ENCODE results near the gene LPAR5. TPM values are rescaled to one million over a fixed set of nuclear protein-coding genes. Genes with fewer than 3 reads are reported as not detected.

The LPAR5 gene
- polyA plus RNA-seq, 1 donor, result 0.91 TPM

Other genes with a start within 250 kb of the LPAR5 start
- 1.2 TPM for gene CD27, start 191.0 kb downstream of the LPAR5 start, polyA plus RNA-seq (ENCODE audit: insufficient read length)
- gene TAPBPL, start 183.9 kb downstream of the LPAR5 start, polyA plus RNA-seq (ENCODE audit: insufficient read length), result 15.4 TPM
- gene VAMP1, start 165.3 kb downstream of the LPAR5 start, polyA plus RNA-seq (ENCODE audit: insufficient read length), result 13.5 TPM
- gene MRPL51, start 142.7 kb downstream of the LPAR5 start, polyA plus RNA-seq (ENCODE audit: insufficient read length), result 170 TPM
- gene NCAPD2, start 141.9 kb downstream of the LPAR5 start, polyA plus RNA-seq (ENCODE audit: insufficient read length), result 83.5 TPM
- gene GAPDH, start 101.4 kb downstream of the LPAR5 start, polyA plus RNA-seq (ENCODE audit: insufficient read length), result 1,959 TPM
- 14.5 TPM for gene IFFO1, start 79.9 kb downstream of the LPAR5 start, polyA plus RNA-seq (ENCODE audit: insufficient read length)
- gene NOP2, start 67.7 kb downstream of the LPAR5 start, polyA plus RNA-seq (ENCODE audit: insufficient read length), result 33.4 TPM
- 328 TPM for gene CHD4, start 28.6 kb downstream of the LPAR5 start, polyA plus RNA-seq (ENCODE audit: insufficient read length)
- gene ACRBP, start 11.5 kb upstream of the LPAR5 start, polyA plus RNA-seq (ENCODE audit: insufficient read length), result 6.0 TPM
- gene ING4, start 27.2 kb upstream of the LPAR5 start, polyA plus RNA-seq (ENCODE audit: insufficient read length), result 109 TPM
- gene ZNF384, start 53.4 kb upstream of the LPAR5 start, polyA plus RNA-seq (ENCODE audit: insufficient read length), result 98.0 TPM
- gene PIANP, start 64.9 kb upstream of the LPAR5 start, polyA plus RNA-seq (ENCODE audit: insufficient read length), result 12.1 TPM
- gene COPS7A, start 88.1 kb upstream of the LPAR5 start, polyA plus RNA-seq (ENCODE audit: insufficient read length), result 61.9 TPM
- gene MLF2, start 117.2 kb upstream of the LPAR5 start, polyA plus RNA-seq (ENCODE audit: insufficient read length), result 187 TPM
- 460 TPM for gene PTMS, start 130.4 kb upstream of the LPAR5 start, polyA plus RNA-seq (ENCODE audit: insufficient read length)
- gene LAG3, start 136.6 kb upstream of the LPAR5 start, polyA plus RNA-seq (ENCODE audit: insufficient read length), result 1.9 TPM
- gene CD4, start 153.6 kb upstream of the LPAR5 start, polyA plus RNA-seq (ENCODE audit: insufficient read length), result 25.5 TPM
- 25.8 TPM for gene GPR162, start 185.9 kb upstream of the LPAR5 start, polyA plus RNA-seq (ENCODE audit: insufficient read length)
- 29.9 TPM for gene P3H3, start 192.4 kb upstream of the LPAR5 start, polyA plus RNA-seq (ENCODE audit: insufficient read length)
- 13.3 TPM for gene GNB3, start 205.0 kb upstream of the LPAR5 start, polyA plus RNA-seq (ENCODE audit: insufficient read length)
- gene CDCA3, start 215.3 kb upstream of the LPAR5 start, polyA plus RNA-seq (ENCODE audit: insufficient read length), result 42.7 TPM
- gene USP5, start 216.2 kb upstream of the LPAR5 start, polyA plus RNA-seq (ENCODE audit: insufficient read length), result 58.3 TPM
- 515 TPM for gene TPI1, start 231.6 kb upstream of the LPAR5 start, polyA plus RNA-seq (ENCODE audit: insufficient read length)
- 9.2 TPM for gene SPSB2, start 237.3 kb upstream of the LPAR5 start, polyA plus RNA-seq (ENCODE audit: insufficient read length)

Data from left kidney (tissue), 1 donor.